ENCODE data around the gene CCDC85A. TPM values are rescaled to one million over a fixed set of nuclear protein-coding genes. Genes with fewer than 3 reads are reported as not detected.

The CCDC85A gene
- total and polyA plus RNA-seq, 2 of the 8 experiments (the other 6 are each of a cell fraction or from before 2014, with no cell fraction given), result 0.20 TPM; not detected in 1

DNA sequence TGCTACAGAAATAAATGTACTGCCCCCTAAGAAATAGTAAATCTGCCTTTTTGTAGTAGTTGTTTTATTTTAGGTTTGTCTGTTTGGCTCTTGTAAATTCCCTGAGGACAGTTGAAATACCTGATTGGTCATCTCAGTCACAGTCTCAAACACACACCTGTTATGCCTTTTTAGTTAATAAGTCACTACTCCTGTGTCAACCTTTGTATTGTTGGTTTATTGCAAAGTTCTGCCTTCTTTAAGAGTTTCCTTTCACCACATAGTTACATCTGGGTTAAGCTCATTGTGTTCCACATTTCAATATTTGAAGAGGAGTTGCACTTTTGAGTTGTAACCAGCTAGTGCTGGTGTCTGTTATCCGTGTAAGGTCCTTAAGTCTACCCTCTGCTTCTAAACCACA is 198.7 kb downstream of the CCDC85A start (continued):
- TF ChIP-seq, protein P1, sequence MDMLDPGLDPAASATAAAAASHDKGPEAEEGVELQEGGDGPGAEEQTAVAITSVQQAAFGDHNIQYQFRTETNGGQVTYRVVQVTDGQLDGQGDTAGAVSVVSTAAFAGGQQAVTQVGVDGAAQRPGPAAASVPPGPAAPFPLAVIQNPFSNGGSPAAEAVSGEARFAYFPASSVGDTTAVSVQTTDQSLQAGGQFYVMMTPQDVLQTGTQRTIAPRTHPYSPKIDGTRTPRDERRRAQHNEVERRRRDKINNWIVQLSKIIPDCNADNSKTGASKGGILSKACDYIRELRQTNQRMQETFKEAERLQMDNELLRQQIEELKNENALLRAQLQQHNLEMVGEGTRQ (IDR thresholded peaks at IDR 0.05; ENCODE audit: low read length), result no peak

Measured in H1 (cell line).